ENCODE measurements around the gene TACR1.
"Not testable (repeated sequence)": the region's sequence is repeated elsewhere in the genome, so short reads cannot be mapped to it uniquely, and the experiment has no call there.

Gene TACR1

DNA sequence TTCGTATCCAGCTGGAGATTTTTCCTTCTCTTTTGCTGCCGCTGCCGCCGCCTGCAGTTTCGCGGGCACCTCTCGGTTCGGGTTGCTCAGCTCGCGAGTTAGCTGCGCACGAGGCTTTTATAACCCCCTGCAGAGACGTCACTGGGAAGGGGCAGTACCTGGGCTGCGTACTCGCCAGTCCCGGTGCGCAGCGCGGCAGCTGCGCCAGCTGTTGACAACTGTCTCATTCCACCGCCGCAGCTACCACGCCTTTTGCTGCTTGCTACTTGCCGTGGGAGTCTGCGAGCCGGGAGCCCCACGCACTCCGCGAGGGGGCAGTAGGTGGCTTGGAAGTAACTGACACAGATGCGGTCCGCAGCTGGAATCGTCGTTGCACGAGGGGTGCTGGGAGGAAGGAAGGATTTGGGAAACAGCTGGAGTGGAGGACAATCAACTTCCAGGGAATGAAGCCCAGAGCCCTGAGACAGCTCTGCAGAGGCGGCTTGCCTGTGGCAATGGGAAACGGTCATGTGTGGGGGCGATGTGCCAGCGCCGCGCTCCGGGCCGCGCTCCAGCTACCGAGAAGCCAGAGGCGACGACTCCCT is at the start of gene TACR1 (continued):
- TF ChIP-seq ZNF544 (tag by site-specific recombination; IDR thresholded peaks at IDR 0.05) (no peak), ZNF629 (tag by site-specific recombination; IDR thresholded peaks at IDR 0.05) (peak; percentile 9; the same call in 1 of the 2 replicates), ZNF366 (tag by site-specific recombination; conservative IDR thresholded peaks at IDR 0.05) (peak; percentile 41; the same call in 1 of the 2 replicates), ZNF791 (tag by site-specific recombination; IDR thresholded peaks at IDR 0.05) (no peak), ZNF660 (tag by site-specific recombination; IDR thresholded peaks at IDR 0.05) (peak; percentile 45; the same call in 1 of the 2 replicates), OVOL3 (tag by site-specific recombination; IDR thresholded peaks at IDR 0.05) (no peak), ZNF529 (tag by site-specific recombination; IDR thresholded peaks at IDR 0.05; ENCODE audit: insufficient replicate concordance) (no peak), ZNF548 (tag by site-specific recombination; IDR thresholded peaks at IDR 0.05) (no peak), KLF9 (tag by site-specific recombination; IDR thresholded peaks at IDR 0.05; ENCODE audit: low read depth) (0 out of 2 replicates have a peak, but pooled peaks have one; percentile 10), TRIM28 (IDR thresholded peaks at IDR 0.05; ENCODE audit: borderline replicate concordance, low read length) (no peak), ZIC2 (tag by site-specific recombination; IDR thresholded peaks at IDR 0.05) (peak; percentile 68), ZNF248 (tag by site-specific recombination; IDR thresholded peaks at IDR 0.05) (no peak), ZBTB17 (tag by site-specific recombination; IDR thresholded peaks at IDR 0.05) (peak; percentile 9), ZNF501 (tag by site-specific recombination; IDR thresholded peaks at IDR 0.05) (0 out of 2 replicates have a peak, but pooled peaks have one; percentile 24)
- TF ChIP-seq, protein P1, sequence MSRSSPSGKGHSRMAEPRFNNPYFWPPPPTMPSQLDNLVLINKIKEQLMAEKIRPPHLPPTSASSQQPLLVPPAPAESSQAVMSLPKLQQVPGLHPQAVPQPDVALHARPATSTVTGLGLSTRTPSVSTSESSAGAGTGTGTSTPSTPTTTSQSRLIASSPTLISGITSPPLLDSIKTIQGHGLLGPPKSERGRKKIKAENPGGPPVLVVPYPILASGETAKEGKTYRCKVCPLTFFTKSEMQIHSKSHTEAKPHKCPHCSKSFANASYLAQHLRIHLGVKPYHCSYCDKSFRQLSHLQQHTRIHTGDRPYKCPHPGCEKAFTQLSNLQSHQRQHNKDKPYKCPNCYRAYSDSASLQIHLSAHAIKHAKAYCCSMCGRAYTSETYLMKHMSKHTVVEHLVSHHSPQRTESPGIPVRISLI (tag by site-specific recombination; IDR thresholded peaks at IDR 0.05) = no peak
- TF ChIP-seq, protein P2, sequence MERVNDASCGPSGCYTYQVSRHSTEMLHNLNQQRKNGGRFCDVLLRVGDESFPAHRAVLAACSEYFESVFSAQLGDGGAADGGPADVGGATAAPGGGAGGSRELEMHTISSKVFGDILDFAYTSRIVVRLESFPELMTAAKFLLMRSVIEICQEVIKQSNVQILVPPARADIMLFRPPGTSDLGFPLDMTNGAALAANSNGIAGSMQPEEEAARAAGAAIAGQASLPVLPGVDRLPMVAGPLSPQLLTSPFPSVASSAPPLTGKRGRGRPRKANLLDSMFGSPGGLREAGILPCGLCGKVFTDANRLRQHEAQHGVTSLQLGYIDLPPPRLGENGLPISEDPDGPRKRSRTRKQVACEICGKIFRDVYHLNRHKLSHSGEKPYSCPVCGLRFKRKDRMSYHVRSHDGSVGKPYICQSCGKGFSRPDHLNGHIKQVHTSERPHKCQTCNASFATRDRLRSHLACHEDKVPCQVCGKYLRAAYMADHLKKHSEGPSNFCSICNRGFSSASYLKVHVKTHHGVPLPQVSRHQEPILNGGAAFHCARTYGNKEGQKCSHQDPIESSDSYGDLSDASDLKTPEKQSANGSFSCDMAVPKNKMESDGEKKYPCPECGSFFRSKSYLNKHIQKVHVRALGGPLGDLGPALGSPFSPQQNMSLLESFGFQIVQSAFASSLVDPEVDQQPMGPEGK (tag by site-specific recombination; IDR thresholded peaks at IDR 0.05) = no peak
- TF ChIP-seq, protein P3, sequence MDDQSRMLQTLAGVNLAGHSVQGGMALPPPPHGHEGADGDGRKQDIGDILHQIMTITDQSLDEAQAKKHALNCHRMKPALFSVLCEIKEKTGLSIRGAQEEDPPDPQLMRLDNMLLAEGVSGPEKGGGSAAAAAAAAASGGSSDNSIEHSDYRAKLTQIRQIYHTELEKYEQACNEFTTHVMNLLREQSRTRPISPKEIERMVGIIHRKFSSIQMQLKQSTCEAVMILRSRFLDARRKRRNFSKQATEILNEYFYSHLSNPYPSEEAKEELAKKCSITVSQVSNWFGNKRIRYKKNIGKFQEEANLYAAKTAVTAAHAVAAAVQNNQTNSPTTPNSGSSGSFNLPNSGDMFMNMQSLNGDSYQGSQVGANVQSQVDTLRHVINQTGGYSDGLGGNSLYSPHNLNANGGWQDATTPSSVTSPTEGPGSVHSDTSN (CRISPR knock-in tag; IDR thresholded peaks at IDR 0.05) = 0 out of 2 replicates have a peak, but pooled peaks have one; percentile 55

DNA sequence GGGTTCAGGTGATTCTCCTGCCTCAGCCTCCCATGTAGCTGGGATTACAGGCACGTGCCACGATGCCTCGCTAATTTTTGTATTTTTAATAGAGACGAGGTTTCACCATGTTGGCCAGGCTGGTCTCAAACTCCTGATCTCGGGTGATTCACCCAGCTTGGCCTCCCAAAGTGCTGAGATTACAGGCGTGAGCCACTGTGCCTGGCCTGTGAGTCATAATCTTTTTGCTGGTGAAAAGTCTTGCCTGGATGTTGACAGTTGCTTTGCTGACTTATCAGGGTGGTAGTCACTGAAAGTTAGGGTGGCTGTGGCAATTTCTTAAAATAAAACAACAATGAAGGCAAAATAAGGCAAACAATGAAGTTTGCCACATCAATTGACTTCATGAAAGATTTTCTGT is 49.3 kb upstream of the TACR1 start:
- H3K4me3 ChIP-seq (ENCODE audit: low read depth, low read length); H3K4me1 ChIP-seq (ENCODE audit: control insufficient read depth, insufficient read depth, low read length); H3K27ac ChIP-seq (ENCODE audit: extremely low read depth, low read depth, low read length); POLR2A ChIA-PET; CTCF ChIA-PET; H3K9me3 ChIP-seq (ENCODE audit: control insufficient read depth, insufficient read depth, low read depth, low read length); H3K36me3 ChIP-seq (ENCODE audit: control insufficient read depth in 2 of 2, insufficient read depth in 1 of 2, low read length in 2 of 2): not testable (repeated sequence)

DNA sequence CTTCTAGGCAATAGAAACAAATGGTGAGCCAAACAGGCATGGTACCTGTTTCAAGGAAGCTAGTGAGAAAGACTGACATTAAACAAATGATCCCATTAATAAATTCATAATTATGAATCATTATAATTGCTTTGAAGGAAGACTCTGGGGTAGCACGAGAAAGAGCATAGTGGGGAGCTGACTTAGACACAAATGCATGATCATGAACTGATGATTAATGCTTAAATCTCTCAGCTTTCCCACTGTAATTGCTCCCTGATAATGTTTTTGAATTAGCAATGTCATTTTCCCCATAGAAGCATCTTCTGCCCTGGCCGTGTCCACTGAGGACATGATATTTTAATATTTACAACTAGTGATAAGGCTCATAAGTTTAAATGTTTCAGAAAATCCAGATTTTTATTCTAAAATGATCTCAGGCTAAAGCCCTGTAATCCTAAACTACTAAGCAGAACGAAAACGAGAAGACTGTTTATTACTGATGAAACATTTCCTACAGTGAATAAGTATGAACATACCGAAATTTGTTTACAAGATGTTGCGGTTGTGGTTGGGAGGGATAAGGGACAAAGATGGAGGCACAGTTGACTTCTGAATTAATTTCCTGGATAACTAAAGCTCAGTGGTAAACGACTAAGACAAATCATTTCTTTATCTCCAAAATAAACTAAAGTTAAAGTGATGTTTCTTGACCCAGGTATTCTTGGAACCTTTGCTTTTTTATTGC is 47.3 kb upstream of the TACR1 start:
- Histone ChIP-seq H3K36me3 (ENCODE audit: control insufficient read depth in 2 of 2, insufficient read depth in 1 of 2, low read length in 2 of 2) (no peaks in the 10 kb centered on the region), H3K4me1 (ENCODE audit: control insufficient read depth, insufficient read depth, low read length) (no peaks in the 10 kb centered on the region), H3K27ac (ENCODE audit: extremely low read depth, low read depth, low read length) (no peak overlapping the region), H3K4me3 (ENCODE audit: low read depth, low read length) (no peak overlapping the region), H3K9me3 (ENCODE audit: control insufficient read depth, insufficient read depth, low read depth, low read length) (no peaks in the 10 kb centered on the region; the same call in 1 of the 2 replicates)
- POLR2A ChIA-PET = no interaction called here
- CTCF ChIA-PET = interaction anchor here (0.6 kb wide), 1 partner anchor 144 kb away, joined by 3 read pairs; no protein-coding TSS in a partner anchor
- TF ChIP-seq ZNF138 (tag by site-specific recombination; IDR thresholded peaks at IDR 0.05; ENCODE audit: borderline replicate concordance) = no peak
- no peak for TF ChIP-seq KLF8 (tag by site-specific recombination; IDR thresholded peaks at IDR 0.05)
- TF ChIP-seq ZNF624 (tag by site-specific recombination; IDR thresholded peaks at IDR 0.05) = no peak
- TF ChIP-seq, protein P4, sequence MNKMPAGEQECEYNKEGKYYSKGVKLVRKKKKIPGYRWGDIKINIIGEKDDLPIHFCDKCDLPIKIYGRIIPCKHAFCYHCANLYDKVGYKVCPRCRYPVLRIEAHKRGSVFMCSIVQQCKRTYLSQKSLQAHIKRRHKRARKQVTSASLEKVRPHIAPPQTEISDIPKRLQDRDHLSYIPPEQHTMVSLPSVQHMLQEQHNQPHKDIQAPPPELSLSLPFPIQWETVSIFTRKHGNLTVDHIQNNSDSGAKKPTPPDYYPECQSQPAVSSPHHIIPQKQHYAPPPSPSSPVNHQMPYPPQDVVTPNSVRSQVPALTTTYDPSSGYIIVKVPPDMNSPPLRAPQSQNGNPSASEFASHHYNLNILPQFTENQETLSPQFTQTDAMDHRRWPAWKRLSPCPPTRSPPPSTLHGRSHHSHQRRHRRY (tag by site-specific recombination; IDR thresholded peaks at IDR 0.05) = no peak
- TF ChIP-seq ZBTB7A (tag by site-specific recombination; IDR thresholded peaks at IDR 0.05; ENCODE audit: low read depth) = no peak
- TF ChIP-seq, protein P2 (tag by site-specific recombination; IDR thresholded peaks at IDR 0.05) = no peak
- TF ChIP-seq ZNF571 (tag by site-specific recombination; IDR thresholded peaks at IDR 0.05) = no peak
- TF ChIP-seq, protein P5, sequence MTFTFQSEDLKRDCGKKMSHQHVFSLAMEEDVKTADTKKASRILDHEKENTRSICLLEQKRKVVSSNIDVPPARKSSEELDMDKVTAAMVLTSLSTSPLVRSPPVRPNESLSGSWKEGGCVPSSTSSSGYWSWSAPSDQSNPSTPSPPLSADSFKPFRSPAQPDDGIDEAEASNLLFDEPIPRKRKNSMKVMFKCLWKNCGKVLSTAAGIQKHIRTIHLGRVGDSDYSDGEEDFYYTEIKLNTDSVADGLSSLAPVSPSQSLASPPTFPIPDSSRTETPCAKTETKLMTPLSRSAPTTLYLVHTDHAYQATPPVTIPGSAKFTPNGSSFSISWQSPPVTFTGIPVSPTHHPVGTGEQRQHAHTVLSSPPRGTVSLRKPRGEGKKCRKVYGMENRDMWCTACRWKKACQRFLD (tag by site-specific recombination; IDR thresholded peaks at IDR 0.05) = no peak

Measured in HEK293 (cell line).